Natural killer cell treated with Interleukin-12 subunit alpha and Interleukin-12 subunit beta and Interleukin-15 and Interleukin-18, amount 100 ng/mL, for 72 hours (primary cell): ENCODE measurements around the gene TEX2. TPM values are rescaled to one million over a fixed set of nuclear protein-coding genes. Genes with fewer than 3 reads are reported as not detected.
"Not testable (repeated sequence)": the region's sequence is repeated elsewhere in the genome, so short reads cannot be mapped to it uniquely, and the experiment has no call there.

ENCODE experiments used
- ATAC-seq, 2 donors: fragments of 150-1000 bp; cut with Tn5 transposase in 1 of 2; sonication (Bioruptor Pico), chemical (Tn5 transposase) in 1 of 2; 2 replicates each; pipeline ENCODE4 v1.10.0; 2021
- DNase-seq: peaks from one replicate; pipeline ENCODE4 v3.0.0; 2022; ENCODE audit warnings: low spot score
- H3K27ac Mint-ChIP-seq, 2 donors: 1 replicate in 1 of 2; 2 replicates in 1 of 2; pipeline ENCODE4 v1.8.0; 2022; ENCODE audit warnings: mixed read lengths in 2 of 2, mild to moderate bottlenecking in 1 of 2, moderate library complexity in 1 of 2
- H3K27me3 Mint-ChIP-seq, 2 donors: 1 replicate in 1 of 2; 2 replicates in 1 of 2; pipeline ENCODE4 v1.8.0; 2022; ENCODE audit warnings: mixed read lengths in 2 of 2
- H3K36me3 Mint-ChIP-seq: one replicate; pipeline ENCODE4 v1.8.0; 2022; ENCODE audit warnings: mixed read lengths
- H3K4me1 Mint-ChIP-seq, 2 donors: 1 replicate in 1 of 2; 2 replicates in 1 of 2; pipeline ENCODE4 v1.8.0; 2022; ENCODE audit warnings: low read depth in 2 of 2, mixed read lengths in 2 of 2, mild to moderate bottlenecking in 1 of 2
- H3K4me3 Mint-ChIP-seq: one replicate; pipeline ENCODE4 v1.8.0; 2022; ENCODE audit warnings: mixed read lengths
- H3K9me3 Mint-ChIP-seq: 2 replicates; pipeline ENCODE4 v1.8.0; 2022; ENCODE audit warnings: mixed read lengths
- total RNA-seq, 2 donors: library from RNA; stranded (reverse); gene quantifications; one replicate each; pipeline ENCODE4 v1.2.3, GENCODE V29; 2022

TEX2 gene
- total RNA-seq, 2 donors from 2014 or later: 14.0 to 28.6 TPM

GRCh38 chr17:64125937-64126336 lies 137.1 kb downstream of the TEX2 start:
- Mint-ChIP-seq H3K36me3 (peaks cover 15% of the 10 kb centered on the region), H3K4me3 (peak overlapping the region; percentile 80), H3K27ac (peak overlapping the region in 1 of 2 donors; percentile 2), H3K4me1 (peaks cover 42 to 63% of the 10 kb centered on the region in 2 donors), H3K27me3 (no peaks in the 10 kb centered on the region), H3K9me3 (no peaks in the 10 kb centered on the region)
- DNase-seq (no peak), ATAC-seq (no peak)

GRCh38 chr17:64124609-64125008 lies 138.5 kb downstream of the TEX2 start:
- H3K27ac Mint-ChIP-seq: no peak overlapping the region
- H3K36me3 Mint-ChIP-seq: peaks cover 15% of the 10 kb centered on the region
- no peaks in the 10 kb centered on the region for H3K27me3 Mint-ChIP-seq
- H3K9me3 Mint-ChIP-seq: no peaks in the 10 kb centered on the region
- ATAC-seq (no peak), DNase-seq (no peak)
- no peak overlapping the region for H3K4me3 Mint-ChIP-seq
- peaks cover 42 to 67% of the 10 kb centered on the region in 2 donors for H3K4me1 Mint-ChIP-seq

- no peak for ATAC-seq
- no peak overlapping the region for H3K4me3 Mint-ChIP-seq
- peaks cover 15% of the 10 kb centered on the region for H3K36me3 Mint-ChIP-seq
Observed at GRCh38 chr17:64123114-64123513, 139.9 kb downstream of the TEX2 start.

GRCh38 chr17:64120972-64121786 lies 141.9 kb downstream of the TEX2 start:
- H3K27me3 Mint-ChIP-seq, DNase-seq, H3K9me3 Mint-ChIP-seq, H3K36me3 Mint-ChIP-seq: not testable (repeated sequence)
- H3K27ac Mint-ChIP-seq: peak overlapping the region; percentile 82 to 89
- H3K4me1 Mint-ChIP-seq: peaks cover 35 to 44% of the 10 kb centered on the region in 2 donors
- H3K4me3 Mint-ChIP-seq: peak overlapping the region; percentile 67
- ATAC-seq: peak; percentile 81 to 84

More at GRCh38 chr17:64123114-64123513, 139.9 kb downstream of the TEX2 start:
- Mint-ChIP-seq H3K9me3 (no peaks in the 10 kb centered on the region), H3K27ac (no peak overlapping the region), H3K4me1 (peaks cover 41 to 57% of the 10 kb centered on the region in 2 donors), H3K27me3 (no peaks in the 10 kb centered on the region)
- no peak for DNase-seq

GRCh38 chr17:64120159-64120810 lies 142.8 kb downstream of the TEX2 start:
- Mint-ChIP-seq H3K27ac (peak overlapping the region; percentile 82 to 89), H3K9me3 (no peaks in the 10 kb centered on the region), H3K4me1 (peaks cover 33 to 45% of the 10 kb centered on the region in 2 donors), H3K4me3 (peak overlapping the region; percentile 67), H3K36me3 (peaks cover 11% of the 10 kb centered on the region), H3K27me3 (no peaks in the 10 kb centered on the region)
- DNase-seq (no peak), ATAC-seq (no peak)

- Mint-ChIP-seq H3K36me3 (peaks cover 11% of the 10 kb centered on the region), H3K4me1 (peaks cover 36 to 41% of the 10 kb centered on the region in 2 donors), H3K27me3 (no peaks in the 10 kb centered on the region), H3K27ac (peak overlapping the region in 1 of 2 donors; percentile 50), H3K9me3 (no peaks in the 10 kb centered on the region), H3K4me3 (no peak overlapping the region)
- ATAC-seq (no peak), DNase-seq (no peak)
Observed at GRCh38 chr17:64117981-64118979, 144.8 kb downstream of the TEX2 start.

- Mint-ChIP-seq H3K27me3 (no peaks in the 10 kb centered on the region), H3K27ac (peak overlapping the region; percentile 60 to 66), H3K4me3 (peak overlapping the region; percentile 50), H3K9me3 (no peaks in the 10 kb centered on the region), H3K36me3 (peaks cover 11% of the 10 kb centered on the region), H3K4me1 (peaks cover 32 to 33% of the 10 kb centered on the region in 2 donors)
- DNase-seq (no peak), ATAC-seq (peak in 1 of 2 donors; percentile 36)
Observed at GRCh38 chr17:64115822-64116534, 147.1 kb downstream of the TEX2 start.

- Mint-ChIP-seq H3K36me3 (peaks cover 11% of the 10 kb centered on the region), H3K4me3 (no peak overlapping the region), H3K27ac (peak overlapping the region; percentile 60 to 66), H3K27me3 (no peaks in the 10 kb centered on the region), H3K9me3 (no peaks in the 10 kb centered on the region), H3K4me1 (peaks cover 24 to 32% of the 10 kb centered on the region in 2 donors)
- DNase-seq (no peak), ATAC-seq (no peak)
Observed at GRCh38 chr17:64115043-64115698, 147.9 kb downstream of the TEX2 start.

- no peak overlapping the region for H3K4me3 Mint-ChIP-seq
- H3K4me1 Mint-ChIP-seq: peaks cover 31 to 36% of the 10 kb centered on the region in 2 donors
- peak overlapping the region in 1 of 2 donors; percentile 46 for H3K27ac Mint-ChIP-seq
- H3K27me3 Mint-ChIP-seq: no peaks in the 10 kb centered on the region
- no peak for DNase-seq
- ATAC-seq: no peak
- no peaks in the 10 kb centered on the region for H3K9me3 Mint-ChIP-seq
- peaks cover 11% of the 10 kb centered on the region for H3K36me3 Mint-ChIP-seq
Observed at GRCh38 chr17:64113006-64113405, 150.1 kb downstream of the TEX2 start.

GRCh38 chr17:64111831-64112230 lies 151.2 kb downstream of the TEX2 start:
- peaks cover 40 to 41% of the 10 kb centered on the region in 2 donors for H3K4me1 Mint-ChIP-seq
- H3K9me3 Mint-ChIP-seq: no peaks in the 10 kb centered on the region
- no peak for DNase-seq
- no peak overlapping the region for H3K4me3 Mint-ChIP-seq
- peaks cover 11% of the 10 kb centered on the region for H3K36me3 Mint-ChIP-seq
- ATAC-seq: no peak
- H3K27me3 Mint-ChIP-seq: no peaks in the 10 kb centered on the region
- no peak overlapping the region for H3K27ac Mint-ChIP-seq

- Mint-ChIP-seq H3K36me3 (peaks cover 6% of the 10 kb centered on the region), H3K27ac (peak overlapping the region; percentile 14 to 30), H3K27me3 (no peaks in the 10 kb centered on the region), H3K4me1 (peaks cover 42 to 44% of the 10 kb centered on the region in 2 donors), H3K9me3 (no peaks in the 10 kb centered on the region), H3K4me3 (no peak overlapping the region)
- DNase-seq (no peak), ATAC-seq (no peak)
Observed at GRCh38 chr17:64110379-64111152, 152.5 kb downstream of the TEX2 start.

GRCh38 chr17:64109400-64109799 lies 153.7 kb downstream of the TEX2 start:
- no peak for DNase-seq
- ATAC-seq: no peak
- Mint-ChIP-seq H3K36me3 (peaks cover 5% of the 10 kb centered on the region), H3K9me3 (no peaks in the 10 kb centered on the region), H3K27me3 (no peaks in the 10 kb centered on the region), H3K27ac (peak overlapping the region; percentile 48 to 64), H3K4me3 (no peak overlapping the region), H3K4me1 (peaks cover 35 to 38% of the 10 kb centered on the region in 2 donors)
